ENCODE measurements around the gene GRIA4.

GRCh38 chr11:105829084-105829483 lies 219.2 kb downstream of the GRIA4 start:
- no peak for TF ChIP-seq CTCF (conservative IDR thresholded peaks at IDR 0.05 in 1 of 2, IDR thresholded peaks at IDR 0.05 in 1 of 2; ENCODE audit: low read depth in 1 of 2, low read length in 2 of 2)
- no peak for TF ChIP-seq EZH2 (IDR thresholded peaks at IDR 0.05; ENCODE audit: low read length, missing control alignments)

Measured in fibroblast of lung (primary cell).